IMR-90 (cell line): ENCODE data around the gene ACSL6. TPM values are rescaled to one million over a fixed set of nuclear protein-coding genes. Genes with fewer than 3 reads are reported as not detected.

Experiments
- ATAC-seq: fragments of 200-7000 bp; cut with Tn5 transposase; 2 replicates; pipeline ENCODE4 v1.9.1; 2020; ENCODE audit warnings: low read depth, mild to moderate bottlenecking, moderate library complexity
- BruUV-seq: library from RNA; stranded (reverse); fragments of 400-500 nt; replicated peaks from 2 replicates; lab custom pipeline; 2021; lab: Mats Ljungman, UMichigan
- CTCF ChIA-PET: fragments of 300-600 bp; formaldehyde crosslinking; extraction: SDS; loops from one replicate; lab custom pipeline; 2021; ENCODE audit warnings: antibody characterized with exemption; lab: Yijun Ruan, JAX
- POLR2A ChIA-PET: fragments of 300-600 bp; sonication (Branson Sonifier 250); formaldehyde crosslinking; loops from one replicate; lab custom pipeline; 2022; ENCODE audit warnings: antibody characterized with exemption; ENCODE audit not compliant: unreplicated experiment; lab: Charles Lee
- DNase-seq: peaks from one replicate; pipeline ENCODE4 v3.0.0; 2013
- H2AFZ ChIP-seq: replicated peaks from 2 replicates; pipeline ENCODE3; 2013; ENCODE audit warnings: low read length, mild to moderate bottlenecking; ENCODE audit not compliant: poor library complexity
- H2AK5ac ChIP-seq: 2 replicates; pipeline ENCODE4 v1.6.1; 2013; ENCODE audit warnings: low read depth, low read length, inconsistent platforms
- H2AK9ac ChIP-seq: replicated peaks from 2 replicates; pipeline ENCODE3; 2013; ENCODE audit warnings: mild to moderate bottlenecking, low read depth, low read length, moderate library complexity; ENCODE audit not compliant: poor library complexity
- H2BK120ac ChIP-seq: 2 replicates; pipeline ENCODE4 v1.6.1; 2013; ENCODE audit warnings: low read depth, low read length, inconsistent platforms
- H2BK15ac ChIP-seq: 3 replicates; pipeline ENCODE4 v1.6.1; 2013; ENCODE audit warnings: low read depth, low read length, inconsistent platforms
- H2BK20ac ChIP-seq: 2 replicates; pipeline ENCODE4 v1.6.1; 2013; ENCODE audit warnings: low read depth, mild to moderate bottlenecking, inconsistent platforms, low read length, moderate library complexity
- H2BK5ac ChIP-seq: 2 replicates; pipeline ENCODE4 v1.6.1; 2013; ENCODE audit warnings: mild to moderate bottlenecking, low read depth, low read length, inconsistent platforms; ENCODE audit not compliant: poor library complexity, severe bottlenecking
- H3K14ac ChIP-seq: replicated peaks from 2 replicates; pipeline ENCODE4 v1.6.1; 2013; ENCODE audit warnings: low read depth, low read length, inconsistent platforms
- H3K18ac ChIP-seq: 2 replicates; pipeline ENCODE4 v1.6.1; 2013; ENCODE audit warnings: low read depth, low read length, control low read depth
- H3K23ac ChIP-seq: 2 replicates; pipeline ENCODE4 v1.6.1; 2013; ENCODE audit warnings: low read depth, low read length, inconsistent platforms
- H3K27ac ChIP-seq: 2 replicates; pipeline ENCODE4 v1.5.1; 2013; ENCODE audit warnings: mild to moderate bottlenecking, control low read depth, low read length; ENCODE audit not compliant: insufficient read depth
- H3K27me3 ChIP-seq: 2 replicates; pipeline ENCODE4 v1.6.1; 2013; ENCODE audit warnings: low read length; ENCODE audit not compliant: control insufficient read depth, insufficient read depth
- H3K36me3 ChIP-seq: 2 replicates; pipeline ENCODE4 v1.6.1; 2013; ENCODE audit warnings: low read length, mixed read lengths; ENCODE audit not compliant: control insufficient read depth, insufficient read depth
- H3K4ac ChIP-seq: 2 replicates; pipeline ENCODE4 v1.6.1; 2013; ENCODE audit warnings: low read depth, low read length, inconsistent platforms
- H3K4me1 ChIP-seq: 2 replicates; pipeline ENCODE4 v1.6.1; 2013; ENCODE audit warnings: low read length, mixed read lengths; ENCODE audit not compliant: control insufficient read depth, insufficient read depth
- H3K4me2 ChIP-seq: 2 replicates; pipeline ENCODE4 v1.6.1; 2013; ENCODE audit warnings: low read depth, mild to moderate bottlenecking, control low read depth, low read length, moderate library complexity
- H3K4me3 ChIP-seq: 2 replicates; pipeline ENCODE4 v1.5.1; 2013; ENCODE audit warnings: low read depth, mild to moderate bottlenecking, control low read depth, low read length, moderate library complexity; ENCODE audit not compliant: insufficient read depth
- H3K56ac ChIP-seq: 2 replicates; pipeline ENCODE4 v1.6.1; 2013; ENCODE audit warnings: low read length, inconsistent platforms; ENCODE audit not compliant: insufficient read depth; ENCODE audit errors: extremely low read depth
- H3K79me1 ChIP-seq, 2 experiments: 2 replicates each; pipeline ENCODE4 v1.6.1; 2013; ENCODE audit warnings: low read length in 2 of 2, inconsistent platforms in 1 of 2, low read depth in 1 of 2
- H3K9ac ChIP-seq: 2 replicates; pipeline ENCODE4 v1.6.1; 2013; ENCODE audit warnings: low read depth, low read length, control low read depth
- H3K9me1 ChIP-seq: 2 replicates; pipeline ENCODE4 v1.6.1; 2013; ENCODE audit warnings: low read length, inconsistent platforms; ENCODE audit not compliant: insufficient read depth
- H3K9me3 ChIP-seq: 2 replicates; pipeline ENCODE4 v1.6.1; 2013; ENCODE audit warnings: low read length; ENCODE audit not compliant: control insufficient read depth, insufficient read depth
- H4K20me1 ChIP-seq: 2 replicates; pipeline ENCODE4 v1.6.1; 2013; ENCODE audit warnings: low read length, inconsistent platforms; ENCODE audit not compliant: insufficient read depth
- H4K5ac ChIP-seq: 2 replicates; pipeline ENCODE4 v1.6.1; 2013; ENCODE audit warnings: mild to moderate bottlenecking, low read depth, low read length, control low read depth
- H4K8ac ChIP-seq, 2 experiments: 2 replicates each; pipeline ENCODE4 v1.6.1; 2013; ENCODE audit warnings: low read depth in 2 of 2, low read length in 2 of 2, control low read depth in 1 of 2, inconsistent platforms in 1 of 2
- H4K91ac ChIP-seq: 2 replicates; pipeline ENCODE4 v1.6.1; 2013; ENCODE audit warnings: low read depth, low read length, inconsistent platforms; ENCODE audit not compliant: insufficient read depth
- MAZ ChIP-seq: IDR thresholded peaks from 2 replicates; pipeline ENCODE4 v1.6.1; 2012; ENCODE audit warnings: low read depth, mild to moderate bottlenecking, low read length, improper control_type of control experiment, moderate library complexity, borderline replicate concordance
- WGBS, 2 experiments: methylation state at CpG; one replicate each; pipeline versions ENCODE4 v1.1.5 to v1.1.7; 2013; ENCODE audit warnings: missing lambda C conversion rate in 2 of 2; ENCODE audit not compliant: insufficient read length in 1 of 2; ENCODE audit errors: extremely low coverage in 2 of 2; 5-methylcytosine and 5-hydroxymethylcytosine counted together
- dilution Hi-C: fragments of 300-500 bp; cut with HindIII; formaldehyde crosslinking; loops from one replicate; pipeline ENCODE4 v1.14.3; 2018; ENCODE audit warnings: low sequenced_read_pairs; ENCODE audit not compliant: unreplicated experiment
- in situ Hi-C: fragments of 300-500 bp; cut with MboI; formaldehyde crosslinking; loops from 3 replicates; pipeline ENCODE4 v1.14.3; 2019; ENCODE audit warnings: low sequenced_read_pairs, inconsistent platforms, mixed read lengths
- intact Hi-C: fragments of 100-400 bp; cut with micrococcal nuclease; formaldehyde crosslinking; loops from 2 replicates; pipeline ENCODE4 v1.10.0; 2022
- polyA plus RNA-seq, 3 experiments: library from polyadenylated mRNA; depleted of rRNA; stranded (reverse); fragments of >200 nt; gene quantifications; 2 replicates each; pipeline ENCODE4 v1.2.3, GENCODE V29; 2012; ENCODE audit warnings: low replicate concordance in 1 of 3
- total RNA-seq: library from RNA; depleted of rRNA; stranded (reverse); fragments of >200 nt; gene quantifications from 2 replicates; pipeline ENCODE4 v1.2.3, GENCODE V29; 2012

Gene ACSL6
- total and polyA plus RNA-seq, 2 of the 4 experiments (the other 2 are of a cell fraction): not detected

- DNase-seq: no peak
- CTCF ChIA-PET: interaction anchor here (0.6 to 0.8 kb wide), 3 partner anchors 9 to 344 kb away, joined by 3 read pairs; no protein-coding TSS in a partner anchor
- intact Hi-C loops: no loop called here
These were observed 12.4 kb downstream of the ACSL6 start for GRCh38 chr5:131999041-131999440.

More at GRCh38 chr5:131999041-131999440, 12.4 kb downstream of the ACSL6 start:
- Histone ChIP-seq H3K27ac (no peak overlapping the region), H3K9me3 (no peaks in the 10 kb centered on the region), H3K14ac (no peak overlapping the region), H3K56ac (no peak overlapping the region), H4K8ac (no peak overlapping the region), H4K91ac (no peak overlapping the region), H3K4me3 (no peak overlapping the region), H2AFZ (no peak overlapping the region), H2BK120ac (no peak overlapping the region), H3K4me2 (no peak overlapping the region), H4K5ac (no peak overlapping the region), H3K36me3 (no peaks in the 10 kb centered on the region), H3K9ac (no peak overlapping the region), H3K79me1 (no peaks in the 10 kb centered on the region), H2BK5ac (no peak overlapping the region), H3K4me1 (0 out of 2 replicates have a peak, but pooled peaks cover 2% of the 10 kb centered on the region), H3K18ac (no peak overlapping the region), H3K4ac (no peak overlapping the region), H2BK15ac (no peak overlapping the region), H2BK20ac (no peak overlapping the region), H3K9me1 (no peaks in the 10 kb centered on the region), H4K20me1 (no peaks in the 10 kb centered on the region), H2AK9ac (no peak overlapping the region), H3K23ac (no peak overlapping the region), H2AK5ac (no peak overlapping the region), H3K27me3 (peaks cover 9% of the 10 kb centered on the region; the same call in 1 of the 2 replicates)
- WGBS, 2 experiments: 80% methylated on average over 1 of the region's 2 CpGs; no CpG with 5 or more reads in 1 of the 2 experiments
- BruUV-seq: no TSS peak
- TF ChIP-seq MAZ: no peak
- in situ Hi-C loops: no loop called here
- POLR2A ChIA-PET: no interaction called here
- dilution Hi-C loops: no loop called here
- ATAC-seq: no peak
